Stimulated activated CD8-positive, alpha-beta memory T cell treated with anti-CD3 and anti-CD28 coated beads, Interleukin-2, amount 100 ng/mL, for 48 hours (primary cell): ENCODE results near the gene PDE9A.

Experiments used
- DNase-seq, 2 donors: peaks; one replicate each; pipeline ENCODE4 v3.0.0-alpha.2; 2020; ENCODE audit warnings: low read depth in 2 of 2

PDE9A gene

DNA sequence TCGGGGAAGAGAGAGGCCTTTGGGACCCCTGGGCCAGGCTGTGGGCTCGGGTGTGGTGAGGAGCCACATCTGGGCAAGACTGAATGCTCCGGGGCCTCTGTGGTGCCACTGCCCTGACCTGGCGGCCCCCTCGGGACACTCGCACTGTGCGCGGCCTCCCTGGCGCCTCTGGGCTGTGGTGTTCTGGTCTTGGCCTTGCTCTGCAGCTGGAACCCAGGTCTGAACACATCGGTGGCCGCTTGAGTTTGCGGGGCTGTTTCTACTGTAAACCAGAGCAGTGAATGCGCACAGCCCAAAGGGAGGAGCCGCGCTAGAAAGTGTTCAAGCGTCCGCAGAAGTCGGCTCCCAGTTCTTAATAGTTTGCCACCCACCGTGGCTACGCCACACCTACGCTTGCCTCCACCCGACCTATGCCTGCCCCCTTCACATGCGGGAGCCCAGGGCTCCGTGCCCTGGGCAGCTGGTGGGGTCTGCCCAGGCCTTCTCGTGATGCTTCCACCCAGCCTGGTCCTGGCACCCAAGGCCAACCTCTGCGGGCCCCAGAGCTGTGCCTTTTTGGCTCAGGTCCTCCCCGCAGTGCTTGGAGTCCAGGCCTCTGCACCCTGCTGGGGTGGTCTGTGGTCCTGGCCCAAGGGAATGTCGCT, 4.4 kb downstream of the PDE9A start:
- DNase-seq: no peak

DNA sequence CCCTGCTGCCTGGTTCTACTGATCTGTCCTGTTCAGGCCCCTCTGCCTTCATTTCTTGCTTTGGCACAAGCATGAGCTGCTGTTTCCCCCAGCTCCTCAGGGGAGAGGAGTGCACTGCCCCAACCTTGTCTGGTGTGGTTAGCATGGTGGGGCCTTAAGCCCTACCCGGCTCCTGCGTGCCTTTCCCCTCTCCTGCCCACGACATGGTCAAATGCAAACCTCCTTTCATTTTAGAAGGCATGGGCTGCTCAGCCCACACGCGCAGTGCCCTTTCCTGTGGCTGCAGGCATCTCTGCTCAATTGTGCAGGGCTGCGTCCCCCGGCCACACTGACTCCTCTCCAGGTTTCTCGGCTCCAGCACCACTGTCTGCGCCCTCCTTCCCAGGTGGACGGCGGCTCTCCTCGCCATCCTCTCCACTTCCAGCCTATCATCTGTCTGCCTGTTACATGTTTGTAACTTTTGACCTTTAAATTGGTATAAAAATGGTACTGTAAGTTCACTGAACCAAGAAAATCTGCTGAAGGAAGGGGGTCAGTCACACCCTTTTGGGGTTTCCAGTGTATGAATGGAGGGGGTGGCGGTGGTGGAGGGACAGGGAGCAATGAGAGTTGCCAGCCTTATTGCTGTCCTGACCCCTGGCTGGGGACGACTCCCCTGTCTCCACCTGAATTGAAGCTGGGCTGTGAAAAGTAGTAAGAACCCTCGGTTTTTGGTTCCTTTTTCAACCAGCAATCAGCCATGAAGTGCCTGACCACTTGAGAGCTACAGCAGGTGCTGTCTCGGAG, 5.1 kb downstream of the PDE9A start:
- no peak for DNase-seq

DNA sequence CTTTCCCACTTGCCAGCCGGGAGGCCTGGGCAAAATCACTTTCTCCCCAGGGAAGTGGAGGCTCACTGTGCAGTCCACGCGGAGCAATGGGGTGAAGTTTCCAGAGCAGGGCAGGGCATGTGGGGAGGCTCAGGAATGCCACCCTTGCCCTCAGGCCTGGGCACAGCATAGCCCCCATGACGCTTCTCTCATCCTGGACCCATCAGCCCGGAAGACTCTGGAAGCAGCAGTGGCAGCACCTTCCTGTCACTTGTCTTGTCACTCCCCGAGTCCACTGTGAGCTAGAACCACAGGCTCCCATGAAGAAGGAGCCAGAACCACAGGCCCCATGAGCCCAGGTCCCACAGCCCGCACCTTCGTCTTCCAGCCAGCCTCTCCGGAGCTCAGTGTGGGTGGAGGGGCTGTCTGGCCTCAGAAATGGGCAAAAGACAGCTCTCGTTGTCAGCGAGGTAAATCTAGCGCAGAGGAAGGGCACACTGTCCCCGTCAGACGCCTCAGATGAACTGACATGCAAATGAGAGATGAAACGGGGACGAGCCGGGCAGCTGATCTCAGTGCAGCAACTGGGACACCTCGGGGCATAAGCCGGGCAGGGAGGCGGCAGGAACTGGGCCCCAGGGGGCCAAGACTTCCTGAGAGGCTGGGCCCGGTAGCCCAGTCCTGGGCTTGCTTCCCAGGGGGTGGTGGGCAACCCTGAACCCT, 6.1 kb downstream of the PDE9A start:
- no peak for DNase-seq

DNA sequence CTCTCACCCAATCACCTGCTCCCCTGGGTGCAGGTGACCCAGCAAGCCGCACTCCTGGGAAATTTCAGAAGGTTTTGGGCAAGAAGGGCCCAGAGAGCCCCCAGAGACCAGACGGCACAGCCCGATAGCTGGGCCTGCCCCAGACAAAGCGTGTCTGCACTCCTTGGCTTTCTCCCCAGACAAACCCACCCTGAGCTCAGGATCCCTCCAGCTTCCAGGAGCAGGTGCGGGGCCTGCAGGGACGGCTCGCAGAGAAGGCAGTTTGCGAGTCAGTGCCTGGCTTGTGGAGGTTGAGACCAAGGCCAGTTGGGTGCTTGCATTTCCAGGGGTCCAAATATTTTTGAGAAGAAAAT, 6.7 kb downstream of the PDE9A start:
- no peak for DNase-seq

- no peak for DNase-seq
Measured at GRCh38 chr21:42661688-42662429, 8.4 kb downstream of the PDE9A start.

- DNase-seq: no peak
Measured at GRCh38 chr21:42662430-42663199, 9.2 kb downstream of the PDE9A start.

- no peak for DNase-seq
Measured at GRCh38 chr21:42663200-42663750, 9.9 kb downstream of the PDE9A start.

GRCh38 chr21:42663860-42664535, 10.6 kb downstream of the PDE9A start:
- no peak for DNase-seq

- DNase-seq: no peak
Measured at GRCh38 chr21:42664614-42665013, 11.2 kb downstream of the PDE9A start.

GRCh38 chr21:42665026-42665425, 11.6 kb downstream of the PDE9A start:
- DNase-seq: no peak

DNA sequence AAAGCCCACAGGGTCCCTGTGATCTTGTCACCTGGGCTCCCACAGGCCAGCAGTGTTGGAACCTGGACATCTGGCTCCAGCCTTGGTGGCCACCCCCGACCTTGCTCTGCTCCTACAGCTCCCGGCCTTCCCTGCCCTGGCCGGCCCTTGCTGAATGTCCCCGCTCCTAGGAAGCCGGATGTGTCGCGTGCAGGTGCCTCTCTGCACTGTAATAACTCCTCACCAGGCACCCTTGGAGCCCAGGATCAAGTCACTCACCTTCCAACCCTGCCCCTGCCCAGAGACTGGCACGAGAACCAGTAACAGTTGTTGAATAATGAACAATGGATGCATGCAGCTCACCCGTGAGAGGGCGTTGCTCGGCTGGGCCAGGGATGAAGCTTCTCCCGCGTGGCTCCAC, 12.1 kb downstream of the PDE9A start:
- no peak for DNase-seq

GRCh38 chr21:42666023-42666747, 12.8 kb downstream of the PDE9A start:
- DNase-seq: no peak

GRCh38 chr21:42666925-42667324, 13.5 kb downstream of the PDE9A start:
- no peak for DNase-seq

DNA sequence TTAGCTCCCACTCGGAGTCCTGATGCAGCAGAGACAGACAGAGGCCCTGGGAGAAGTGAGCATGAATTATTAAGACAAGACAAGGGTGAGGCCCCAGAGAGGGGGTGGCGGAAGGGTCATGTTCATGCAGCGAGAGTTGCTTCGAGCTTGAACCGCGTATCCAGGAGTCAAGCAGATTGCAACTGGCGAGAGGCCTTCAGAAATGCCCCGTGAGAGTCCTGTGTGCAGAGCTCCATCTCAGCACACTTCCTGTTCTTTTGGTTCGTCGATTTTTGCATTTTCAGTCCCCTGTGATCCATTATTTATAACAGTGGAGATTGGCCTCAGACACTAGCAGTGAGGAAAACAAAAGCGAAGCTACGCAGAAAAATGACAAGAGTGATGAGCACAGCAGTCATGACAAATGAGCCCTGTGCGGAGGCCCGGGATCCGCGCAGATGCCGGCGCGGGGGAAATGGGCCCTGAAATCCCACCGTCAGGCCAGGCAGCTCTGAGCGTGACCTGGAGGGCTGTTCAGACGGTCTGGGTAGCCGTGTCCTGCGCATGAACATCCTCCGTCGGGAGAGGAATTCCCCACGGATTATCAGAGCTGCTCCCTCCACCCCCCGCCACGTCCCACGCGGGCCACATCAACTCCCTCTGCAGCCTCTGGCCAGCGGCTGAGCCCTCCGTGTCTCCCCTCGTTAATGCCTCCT, 15.0 kb downstream of the PDE9A start:
- no peak for DNase-seq

GRCh38 chr21:42669041-42669440, 15.6 kb downstream of the PDE9A start:
- no peak for DNase-seq

GRCh38 chr21:42670058-42670880, 16.8 kb downstream of the PDE9A start:
- no peak for DNase-seq

DNA sequence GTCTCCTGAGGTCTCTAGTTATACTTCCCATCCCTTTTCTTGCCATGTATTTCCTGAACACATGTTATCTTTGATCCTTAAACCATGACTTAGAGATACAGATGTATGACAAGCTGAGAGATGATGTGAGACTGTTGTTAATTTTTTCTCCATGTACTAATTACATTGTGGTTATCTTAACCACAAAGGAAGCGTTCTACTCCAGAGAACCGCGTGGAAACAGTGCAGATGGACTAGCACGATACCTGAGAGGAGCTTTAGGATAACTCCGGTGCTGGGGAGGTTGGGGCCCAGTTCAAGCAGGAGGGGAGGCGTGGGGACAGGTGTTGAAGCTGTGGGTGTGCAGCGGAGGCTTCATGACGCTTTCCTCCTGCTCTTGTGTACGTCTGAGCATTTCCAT, 17.5 kb downstream of the PDE9A start:
- no peak for DNase-seq

GRCh38 chr21:42671778-42672593, 18.6 kb downstream of the PDE9A start:
- DNase-seq: no peak
